HepG2 (cell line): Measurements from ENCODE around the gene SSBP2. TPM values are rescaled to one million over a fixed set of nuclear protein-coding genes. Genes with fewer than 3 reads are reported as not detected.

Source experiments
- ATAC-seq: fragments of 200-7000 bp; cut with Tn5 transposase; 3 replicates; pipeline ENCODE4 v1.9.1; 2020; ENCODE audit warnings: mild to moderate bottlenecking, moderate library complexity
- BruUV-seq: library from RNA; stranded (reverse); fragments of 400-500 nt; replicated peaks from 2 replicates; lab custom pipeline; 2021; lab: Mats Ljungman, UMichigan
- CTCF ChIA-PET: fragments of 300-600 bp; formaldehyde crosslinking; extraction: SDS; loops from one replicate; lab custom pipeline; 2021; ENCODE audit warnings: low total read pairs, inconsistent platforms, low intra/inter-chr PET ratio; lab: Yijun Ruan, JAX
- POLR2A ChIA-PET: fragments of 350-600 bp; sonication (Branson Sonifier 250); formaldehyde crosslinking; loops from one replicate; lab custom pipeline; 2020; ENCODE audit warnings: antibody characterized with exemption, inconsistent platforms; lab: Yijun Ruan, JAX
- DNase-seq: peaks from one replicate; pipeline ENCODE4 v3.0.0-alpha.2; 2015; ENCODE audit warnings: low spot score
- FAIRE-seq: peaks from 3 replicates; lab custom pipeline; 2011; peaks lifted over from hg19 to GRCh38; lab: Jason Lieb, UNC
- H2AFZ ChIP-seq: one replicate; pipeline ENCODE4 v1.6.1; 2011; ENCODE audit warnings: low read length, inconsistent platforms
- H3K27ac ChIP-seq: fragments of 300-600 bp; 3 replicates; pipeline ENCODE4 v1.8.0; 2011; ENCODE audit warnings: mixed run types, mild to moderate bottlenecking, mixed read lengths, low read length, inconsistent platforms; ENCODE audit not compliant: insufficient read depth; ENCODE audit errors: extremely low read length
- H3K27me3 ChIP-seq, 2 experiments: fragments of 200-600 bp in 1 of 2; 2 replicates in 1 of 2; 3 replicates in 1 of 2; pipeline versions ENCODE4 v1.6.0 to v1.8.0; 2011; ENCODE audit warnings: low read length in 2 of 2, mild to moderate bottlenecking in 2 of 2, moderate library complexity in 2 of 2, inconsistent platforms in 1 of 2; ENCODE audit not compliant: insufficient read depth in 2 of 2, control insufficient read depth in 1 of 2
- H3K36me3 ChIP-seq, 2 experiments: fragments of 200-600 bp in 1 of 2; replicated peaks in 1 of 2; 2 replicates in 1 of 2; 3 replicates in 1 of 2; pipeline versions ENCODE4 v1.5.1 to v1.8.0; 2011; ENCODE audit warnings: low read length in 2 of 2, inconsistent platforms in 1 of 2; ENCODE audit not compliant: insufficient read depth in 2 of 2, control insufficient read depth in 1 of 2
- H3K4me1 ChIP-seq: 2 replicates; pipeline ENCODE4 v1.5.1; 2012; ENCODE audit warnings: low read length, inconsistent platforms; ENCODE audit not compliant: insufficient read depth
- H3K4me2 ChIP-seq: 2 replicates; pipeline ENCODE4 v1.6.0; 2011; ENCODE audit warnings: low read depth, low read length, inconsistent platforms
- H3K4me3 ChIP-seq, 3 experiments: fragments of 200-600 bp in 1 of 3; sonication (generic), shearing (Covaris generic) in 1 of 3; replicated peaks in 1 of 3; 2 replicates each; pipeline ENCODE4 v1.5.1; 2011 to 2016; ENCODE audit warnings: low read length in 3 of 3, inconsistent platforms in 2 of 3, low read depth in 2 of 3, mild to moderate bottlenecking in 2 of 3, control low read depth in 1 of 3, mixed read lengths in 1 of 3; ENCODE audit not compliant: insufficient read depth in 1 of 3
- H3K79me2 ChIP-seq: one replicate; pipeline ENCODE4 v1.6.1; 2011; ENCODE audit warnings: low read length, inconsistent platforms; ENCODE audit not compliant: insufficient read depth
- H3K9ac ChIP-seq: 2 replicates; pipeline ENCODE4 v1.6.0; 2011; ENCODE audit warnings: mild to moderate bottlenecking, low read depth, low read length, inconsistent platforms; ENCODE audit not compliant: insufficient read depth
- H3K9me3 ChIP-seq: 2 replicates; pipeline ENCODE4 v1.5.1; 2012; ENCODE audit warnings: mild to moderate bottlenecking, low read length
- H4K20me1 ChIP-seq: 2 replicates; pipeline ENCODE4 v1.6.0; 2011; ENCODE audit warnings: inconsistent platforms, mild to moderate bottlenecking, low read length, moderate library complexity; ENCODE audit not compliant: insufficient read depth
- POLR2A ChIP-seq, 2 experiments: IDR thresholded peaks; 2 replicates each; pipeline ENCODE4 v1.6.1; 2011; ENCODE audit warnings: low read depth in 2 of 2, low read length in 2 of 2, mild to moderate bottlenecking in 1 of 2, moderate library complexity in 1 of 2; ENCODE audit not compliant: insufficient read depth in 1 of 2
- REPIN1 ChIP-seq: sonication (generic); formaldehyde crosslinking; IDR thresholded peaks from 2 replicates; pipeline ENCODE4 v1.8.0; 2022; ENCODE audit warnings: missing genetic modification reagents, low read depth, mild to moderate bottlenecking, borderline replicate concordance
- SOX6 ChIP-seq, 2 experiments: fragments of 450-650 bp in 1 of 2; sonication (generic) in 1 of 2; formaldehyde crosslinking in 1 of 2; IDR thresholded peaks; 2 replicates each; pipeline versions ENCODE4 v1.4.0 to v1.6.1; 2017 to 2020; ENCODE audit warnings: antibody characterized with exemption in 1 of 2, mild to moderate bottlenecking in 1 of 2, missing genetic modification reagents in 1 of 2
- TAF15 ChIP-seq: fragments of 200-400 bp; formaldehyde crosslinking; IDR thresholded peaks from one replicate; pipeline ENCODE4 v1.6.1; 2018; ENCODE audit warnings: mild to moderate bottlenecking, low read depth, low read length; ENCODE audit not compliant: poor library complexity, severe bottlenecking
- TCF12 ChIP-seq, 2 experiments: fragments of 450-650 bp in 1 of 2; sonication (generic) in 1 of 2; formaldehyde crosslinking in 1 of 2; IDR thresholded peaks; 2 replicates each; pipeline versions ENCODE4 v1.6.1 to v1.8.0; 2017 to 2022; ENCODE audit warnings: antibody characterized with exemption in 1 of 2, mild to moderate bottlenecking in 1 of 2, missing genetic modification reagents in 1 of 2, moderate library complexity in 1 of 2
- ZNF7 ChIP-seq: IDR thresholded peaks from 2 replicates; pipeline ENCODE4 v1.6.1; 2016; ENCODE audit warnings: missing biosample characterization, missing genetic modification reagents
- ZNF777 ChIP-seq: sonication (generic); formaldehyde crosslinking; IDR thresholded peaks from 2 replicates; pipeline ENCODE4 v1.4.0; 2020; ENCODE audit warnings: missing genetic modification reagents
- ZNF879 ChIP-seq: sonication (generic); formaldehyde crosslinking; IDR thresholded peaks from 2 replicates; pipeline ENCODE4 v1.8.1; 2023; ENCODE audit warnings: missing genetic modification reagents
- in situ Hi-C: cut with HindIII; loops from 2 replicates; pipeline ENCODE4 v1.10.0; 2017; ENCODE audit warnings: low pct_unique_long_range_greater_than_20kb; ENCODE audit not compliant: extremely low pct_ligation_motif_present
- intact Hi-C: fragments of 100-400 bp; cut with micrococcal nuclease; formaldehyde crosslinking; loops from one replicate; pipeline ENCODE4 v1.10.0; 2022; ENCODE audit not compliant: unreplicated experiment
- polyA plus RNA-seq, 8 experiments: library from polyadenylated mRNA; depleted of rRNA in 3 of 8; stranded (reverse) in 7 of 8; unstranded in 1 of 8; fragments of >200 nt; fragmentation: Illumina TruSeq in 4 of 8; extraction: Trizol in 4 of 8; gene quantifications; 2 replicates each; pipeline versions ENCODE4 v1.2.1 to v1.2.3, GENCODE V29; 2011 to 2016; ENCODE audit warnings: low read depth in 4 of 8, missing spikeins in 1 of 8, mixed read lengths in 1 of 8; ENCODE audit not compliant: insufficient read depth in 1 of 8
- total RNA-seq, 5 experiments: library from RNA; depleted of rRNA; stranded (reverse); fragments of >200 nt; fragmentation: Illumina TruSeq; extraction: Trizol; gene quantifications; 2 replicates each; pipeline ENCODE4 v1.2.3, GENCODE V29; 2016; ENCODE audit warnings: low read depth in 1 of 5
- TF ChIP-seq, protein P1 (sequence below): sonication (generic); formaldehyde crosslinking; IDR thresholded peaks from 2 replicates; pipeline ENCODE4 v1.9.0; 2022; ENCODE audit warnings: low read depth, missing genetic modification reagents
- TF ChIP-seq, protein P2 (sequence below): IDR thresholded peaks from 2 replicates; pipeline ENCODE4 v1.4.0; 2020; ENCODE audit warnings: mild to moderate bottlenecking, missing genetic modification reagents
- TF ChIP-seq, protein P3 (sequence below): IDR thresholded peaks from 2 replicates; pipeline ENCODE4 v1.6.1; 2012; ENCODE audit warnings: low read depth, low read length, improper control_type of control experiment
- TF ChIP-seq, protein P4 (sequence below): IDR thresholded peaks from 2 replicates; pipeline ENCODE4 v1.6.1; 2016

Gene SSBP2
- total and polyA plus RNA-seq, 2 of the 13 experiments (the other 11 are each of a cell fraction or from before 2014, with no cell fraction given) = 0.16 TPM; not detected in 1

DNA sequence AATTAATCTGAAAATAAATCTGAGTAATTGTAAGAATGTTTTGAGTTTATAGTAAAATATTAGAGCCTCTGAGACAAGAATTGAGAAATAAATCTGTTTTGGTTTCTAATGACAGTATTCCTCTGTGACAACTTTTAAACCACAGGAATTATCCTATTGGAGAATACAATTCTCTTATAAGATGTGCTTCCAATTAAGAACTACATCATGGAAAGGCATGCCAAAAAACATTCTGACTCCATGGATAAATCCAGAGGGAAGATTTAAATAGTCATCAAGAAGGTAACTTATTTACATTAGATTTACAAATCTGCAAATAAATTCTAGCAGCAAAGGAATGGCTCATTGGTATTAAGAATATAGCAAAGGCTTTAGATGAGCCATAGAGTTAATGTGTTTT, 178.7 kb downstream of the SSBP2 start:
- Histone ChIP-seq H3K4me1 (no peaks in the 10 kb centered on the region), H3K4me2 (no peak overlapping the region), H3K27ac (no peak overlapping the region), H3K27me3 (no peaks in the 10 kb centered on the region), H4K20me1 (no peaks in the 10 kb centered on the region), H3K79me2 (no peaks in the 10 kb centered on the region), H3K4me3 (no peak overlapping the region), H3K9ac (no peak overlapping the region)
- no peak for FAIRE-seq
- no TSS peak for BruUV-seq
- POLR2A ChIA-PET = no interaction called here
- TF ChIP-seq, protein P1, sequence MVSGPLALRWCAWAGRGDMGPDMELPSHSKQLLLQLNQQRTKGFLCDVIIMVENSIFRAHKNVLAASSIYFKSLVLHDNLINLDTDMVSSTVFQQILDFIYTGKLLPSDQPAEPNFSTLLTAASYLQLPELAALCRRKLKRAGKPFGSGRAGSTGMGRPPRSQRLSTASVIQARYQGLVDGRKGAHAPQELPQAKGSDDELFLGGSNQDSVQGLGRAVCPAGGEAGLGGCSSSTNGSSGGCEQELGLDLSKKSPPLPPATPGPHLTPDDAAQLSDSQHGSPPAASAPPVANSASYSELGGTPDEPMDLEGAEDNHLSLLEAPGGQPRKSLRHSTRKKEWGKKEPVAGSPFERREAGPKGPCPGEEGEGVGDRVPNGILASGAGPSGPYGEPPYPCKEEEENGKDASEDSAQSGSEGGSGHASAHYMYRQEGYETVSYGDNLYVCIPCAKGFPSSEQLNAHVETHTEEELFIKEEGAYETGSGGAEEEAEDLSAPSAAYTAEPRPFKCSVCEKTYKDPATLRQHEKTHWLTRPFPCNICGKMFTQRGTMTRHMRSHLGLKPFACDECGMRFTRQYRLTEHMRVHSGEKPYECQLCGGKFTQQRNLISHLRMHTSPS (CRISPR knock-in tag) = no peak
- TF ChIP-seq SOX6 (IDR thresholded peaks at IDR 0.05) (no peak), SOX6 (CRISPR knock-in tag; IDR thresholded peaks at IDR 0.05) (no peak), ZNF777 (no peak), ZNF879 (CRISPR knock-in tag) (no peak), POLR2A (IDR thresholded peaks at IDR 0.05; ENCODE audit: insufficient read depth in 1 of 2, low read depth in 2 of 2, low read length in 2 of 2) (no peak), REPIN1 (CRISPR knock-in tag) (no peak), ZNF7 (no peak), TCF12 (IDR thresholded peaks at IDR 0.05) (no peak), TCF12 (CRISPR knock-in tag; IDR thresholded peaks at IDR 0.05) (no peak), TAF15 (no peak)
- TF ChIP-seq, protein P2, sequence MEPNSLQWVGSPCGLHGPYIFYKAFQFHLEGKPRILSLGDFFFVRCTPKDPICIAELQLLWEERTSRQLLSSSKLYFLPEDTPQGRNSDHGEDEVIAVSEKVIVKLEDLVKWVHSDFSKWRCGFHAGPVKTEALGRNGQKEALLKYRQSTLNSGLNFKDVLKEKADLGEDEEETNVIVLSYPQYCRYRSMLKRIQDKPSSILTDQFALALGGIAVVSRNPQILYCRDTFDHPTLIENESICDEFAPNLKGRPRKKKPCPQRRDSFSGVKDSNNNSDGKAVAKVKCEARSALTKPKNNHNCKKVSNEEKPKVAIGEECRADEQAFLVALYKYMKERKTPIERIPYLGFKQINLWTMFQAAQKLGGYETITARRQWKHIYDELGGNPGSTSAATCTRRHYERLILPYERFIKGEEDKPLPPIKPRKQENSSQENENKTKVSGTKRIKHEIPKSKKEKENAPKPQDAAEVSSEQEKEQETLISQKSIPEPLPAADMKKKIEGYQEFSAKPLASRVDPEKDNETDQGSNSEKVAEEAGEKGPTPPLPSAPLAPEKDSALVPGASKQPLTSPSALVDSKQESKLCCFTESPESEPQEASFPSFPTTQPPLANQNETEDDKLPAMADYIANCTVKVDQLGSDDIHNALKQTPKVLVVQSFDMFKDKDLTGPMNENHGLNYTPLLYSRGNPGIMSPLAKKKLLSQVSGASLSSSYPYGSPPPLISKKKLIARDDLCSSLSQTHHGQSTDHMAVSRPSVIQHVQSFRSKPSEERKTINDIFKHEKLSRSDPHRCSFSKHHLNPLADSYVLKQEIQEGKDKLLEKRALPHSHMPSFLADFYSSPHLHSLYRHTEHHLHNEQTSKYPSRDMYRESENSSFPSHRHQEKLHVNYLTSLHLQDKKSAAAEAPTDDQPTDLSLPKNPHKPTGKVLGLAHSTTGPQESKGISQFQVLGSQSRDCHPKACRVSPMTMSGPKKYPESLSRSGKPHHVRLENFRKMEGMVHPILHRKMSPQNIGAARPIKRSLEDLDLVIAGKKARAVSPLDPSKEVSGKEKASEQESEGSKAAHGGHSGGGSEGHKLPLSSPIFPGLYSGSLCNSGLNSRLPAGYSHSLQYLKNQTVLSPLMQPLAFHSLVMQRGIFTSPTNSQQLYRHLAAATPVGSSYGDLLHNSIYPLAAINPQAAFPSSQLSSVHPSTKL (CRISPR knock-in tag) = no peak
- TF ChIP-seq, protein P3, sequence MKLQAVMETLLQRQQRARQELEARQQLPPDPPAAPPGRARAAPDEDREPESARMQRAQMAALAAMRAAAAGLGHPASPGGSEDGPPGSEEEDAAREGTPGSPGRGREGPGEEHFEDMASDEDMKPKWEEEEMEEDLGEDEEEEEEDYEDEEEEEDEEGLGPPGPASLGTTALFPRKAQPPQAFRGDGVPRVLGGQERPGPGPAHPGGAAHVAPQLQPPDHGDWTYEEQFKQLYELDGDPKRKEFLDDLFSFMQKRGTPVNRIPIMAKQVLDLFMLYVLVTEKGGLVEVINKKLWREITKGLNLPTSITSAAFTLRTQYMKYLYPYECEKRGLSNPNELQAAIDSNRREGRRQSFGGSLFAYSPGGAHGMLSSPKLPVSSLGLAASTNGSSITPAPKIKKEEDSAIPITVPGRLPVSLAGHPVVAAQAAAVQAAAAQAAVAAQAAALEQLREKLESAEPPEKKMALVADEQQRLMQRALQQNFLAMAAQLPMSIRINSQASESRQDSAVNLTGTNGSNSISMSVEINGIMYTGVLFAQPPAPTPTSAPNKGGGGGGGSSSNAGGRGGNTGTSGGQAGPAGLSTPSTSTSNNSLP = no peak
- TF ChIP-seq, protein P4, sequence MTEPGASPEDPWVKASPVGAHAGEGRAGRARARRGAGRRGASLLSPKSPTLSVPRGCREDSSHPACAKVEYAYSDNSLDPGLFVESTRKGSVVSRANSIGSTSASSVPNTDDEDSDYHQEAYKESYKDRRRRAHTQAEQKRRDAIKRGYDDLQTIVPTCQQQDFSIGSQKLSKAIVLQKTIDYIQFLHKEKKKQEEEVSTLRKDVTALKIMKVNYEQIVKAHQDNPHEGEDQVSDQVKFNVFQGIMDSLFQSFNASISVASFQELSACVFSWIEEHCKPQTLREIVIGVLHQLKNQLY = no peak
- TF ChIP-seq, all 625 proteins: peak for 0
- CTCF ChIA-PET = no interaction called here
- ATAC-seq (no peak), DNase-seq (no peak)
- intact Hi-C loops (no loop called here), in situ Hi-C loops (no loop called here)
- no peaks in the 10 kb centered on the region for H3K36me3 ChIP-seq
- no peaks in the 10 kb centered on the region for H3K9me3 ChIP-seq
- H2AFZ ChIP-seq = no peak overlapping the region
